DMS114 treated with DMSO at 0.1 percent for 48 hours (cell line): ENCODE data around the gene NRF1.

Source experiments
- DNase-seq: peaks from one replicate; lab custom pipeline; 2025; ENCODE audit not compliant: unreplicated experiment; lab: John Stamatoyannopoulos, UW

NRF1 gene

GRCh38 chr7:129677796-129678195, 66.3 kb downstream of the NRF1 start:
- no peak for DNase-seq

- no peak for DNase-seq
Observed at GRCh38 chr7:129678606-129679005, 67.1 kb downstream of the NRF1 start.

DNA sequence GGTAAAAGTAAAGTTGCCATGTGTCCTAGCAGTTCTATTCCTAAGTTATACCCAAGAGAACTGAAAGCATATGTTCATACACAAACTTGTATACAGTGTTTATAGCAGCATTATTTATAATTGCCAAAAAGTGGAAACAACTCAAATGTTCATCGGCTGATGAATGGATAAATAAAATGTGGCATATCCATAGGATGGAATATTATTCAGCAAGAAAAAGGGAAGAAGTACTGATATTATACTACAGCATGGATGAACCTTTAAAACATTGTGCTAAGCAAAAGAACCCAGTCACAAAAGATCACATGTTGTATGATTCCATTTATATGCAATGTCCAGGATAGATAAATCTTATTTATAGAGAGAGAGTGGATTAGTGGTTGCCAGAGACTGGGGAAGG, 68.9 kb downstream of the NRF1 start:
- no peak for DNase-seq

GRCh38 chr7:129684777-129685176, 73.3 kb downstream of the NRF1 start:
- DNase-seq, result no peak

DNA sequence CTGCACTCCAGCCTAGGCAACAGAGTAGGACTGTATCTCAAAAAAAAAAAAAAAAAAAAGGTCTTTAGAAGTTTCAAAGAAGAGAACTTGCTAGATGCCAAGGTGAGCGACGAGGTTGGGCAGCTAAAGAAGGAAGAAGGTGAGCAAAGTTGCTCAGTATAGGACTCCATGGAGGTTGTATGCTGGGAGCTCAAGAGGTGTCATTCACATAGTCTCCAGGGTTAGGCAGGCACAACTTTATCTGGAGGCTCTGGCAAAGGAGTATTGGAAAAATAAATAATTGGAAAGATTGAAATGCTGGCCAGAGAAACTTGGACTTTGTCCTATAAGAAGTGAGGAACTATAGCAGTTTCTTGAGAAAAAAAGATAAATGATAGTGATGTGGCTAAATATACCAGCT, 74.5 kb downstream of the NRF1 start:
- DNase-seq, result no peak

DNA sequence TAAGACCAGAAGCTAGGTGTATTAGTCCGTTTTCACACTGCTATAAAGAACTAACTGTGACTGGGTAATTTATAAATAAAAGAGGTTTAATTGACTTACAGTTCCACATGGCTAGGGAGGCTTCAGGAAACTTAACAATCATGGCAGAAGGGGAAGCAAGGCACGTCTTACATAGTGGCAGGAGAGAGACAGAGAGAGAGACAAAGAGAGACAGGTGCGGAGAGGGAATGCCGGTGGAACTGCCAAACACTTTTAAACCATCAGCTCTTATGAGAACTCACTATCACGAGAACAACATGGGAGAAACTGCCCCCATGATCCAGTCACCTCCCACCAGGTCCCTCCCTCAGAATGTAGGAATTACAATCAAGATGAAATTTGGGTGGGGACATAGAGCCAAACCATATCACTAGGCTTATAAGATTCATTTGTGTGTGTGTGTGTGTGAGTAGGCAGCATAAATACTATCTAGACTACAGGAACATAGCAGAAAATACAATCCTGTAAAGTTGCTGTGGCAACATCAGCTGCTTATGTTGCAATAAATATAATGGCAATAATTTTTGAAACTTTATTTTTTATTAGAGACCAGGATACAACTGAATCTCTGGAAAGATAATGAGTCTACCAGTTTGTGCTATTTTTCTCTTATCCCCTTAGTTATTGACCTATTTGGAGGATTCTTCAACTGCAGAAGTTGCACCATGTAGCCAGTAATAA, 77.1 kb downstream of the NRF1 start:
- DNase-seq, result no peak

DNA sequence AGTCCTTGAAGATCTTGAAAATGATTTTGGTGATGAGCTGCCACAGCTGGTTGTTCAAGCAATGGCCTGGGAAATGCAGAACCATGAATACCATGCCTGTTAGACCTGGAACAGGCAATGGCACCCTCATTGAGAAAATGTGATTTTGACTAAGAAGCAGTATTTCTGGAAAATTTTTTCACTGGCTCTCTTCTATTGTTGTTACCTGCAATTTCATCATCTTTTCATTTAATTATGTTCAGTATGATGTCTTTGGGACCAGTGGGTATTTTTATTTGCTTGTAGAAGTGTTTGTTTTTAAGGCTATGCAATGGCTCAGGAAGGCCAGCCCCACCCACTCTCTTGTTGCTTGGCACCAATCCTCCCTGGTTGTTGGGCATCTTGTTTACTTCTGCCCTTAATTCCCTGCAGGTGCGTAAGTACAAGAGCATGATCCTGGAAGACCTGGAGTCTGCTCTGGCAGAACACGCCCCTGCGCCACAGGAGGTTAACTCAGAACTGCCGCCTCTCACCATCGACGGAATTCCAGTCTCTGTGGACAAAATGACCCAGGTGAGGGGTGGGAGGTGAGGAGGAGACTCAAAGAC, 78.6 kb downstream of the NRF1 start:
- no peak for DNase-seq

GRCh38 chr7:129690701-129691100, 79.2 kb downstream of the NRF1 start:
- DNase-seq, result no peak

GRCh38 chr7:129698516-129699418, 87.2 kb downstream of the NRF1 start:
- no peak for DNase-seq

DNA sequence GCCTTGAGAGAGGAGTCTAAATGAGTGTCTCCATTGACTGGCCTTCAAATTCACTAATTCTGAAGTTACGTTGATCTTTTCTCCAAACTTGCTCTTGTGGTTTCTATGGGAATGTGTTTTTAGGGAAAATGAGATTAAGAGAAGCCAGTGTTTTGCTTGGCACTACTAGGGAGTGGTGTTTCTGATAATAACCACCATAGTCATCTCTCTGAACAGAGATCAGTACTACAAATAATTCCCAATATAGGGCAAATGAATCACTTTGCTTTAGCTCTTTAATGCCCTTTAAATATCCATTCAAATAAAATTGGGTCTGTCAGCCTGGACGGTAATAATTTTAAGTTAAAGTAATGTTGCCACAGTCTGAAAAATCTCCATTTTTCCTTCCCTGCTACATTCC, 90.8 kb downstream of the NRF1 start:
- DNase-seq, result no peak

DNA sequence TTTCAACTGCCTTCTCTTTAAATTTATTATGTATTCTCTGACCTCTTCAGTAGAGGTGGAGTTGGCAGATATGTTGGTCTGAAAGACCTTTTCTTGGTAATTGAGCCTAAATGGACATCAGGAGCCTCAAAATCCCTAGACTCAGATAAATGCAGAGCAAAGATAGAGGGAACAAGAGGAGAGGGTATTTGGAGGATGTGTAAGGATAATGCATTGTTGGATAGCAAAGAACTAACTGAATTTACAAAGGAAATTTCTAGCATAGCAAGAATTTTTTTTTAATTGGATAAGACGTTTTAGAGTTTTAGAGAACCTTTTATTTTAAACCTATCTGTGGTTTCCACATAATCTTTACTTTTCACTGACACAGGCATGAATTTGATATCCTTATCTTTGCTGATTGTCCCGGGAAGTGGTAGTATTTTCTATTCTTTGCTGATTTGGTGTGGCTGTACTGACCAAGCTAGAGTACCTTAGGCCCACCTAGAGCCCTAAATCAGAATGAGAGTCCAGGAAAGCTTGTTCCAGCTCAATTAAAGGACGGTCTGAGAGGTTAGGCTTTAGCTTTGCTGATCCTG, 91.3 kb downstream of the NRF1 start:
- DNase-seq, result no peak

- DNase-seq, result no peak
Observed at GRCh38 chr7:129703751-129704150, 92.2 kb downstream of the NRF1 start.

- DNase-seq, result no peak
Observed at GRCh38 chr7:129707910-129708499, 96.5 kb downstream of the NRF1 start.

DNA sequence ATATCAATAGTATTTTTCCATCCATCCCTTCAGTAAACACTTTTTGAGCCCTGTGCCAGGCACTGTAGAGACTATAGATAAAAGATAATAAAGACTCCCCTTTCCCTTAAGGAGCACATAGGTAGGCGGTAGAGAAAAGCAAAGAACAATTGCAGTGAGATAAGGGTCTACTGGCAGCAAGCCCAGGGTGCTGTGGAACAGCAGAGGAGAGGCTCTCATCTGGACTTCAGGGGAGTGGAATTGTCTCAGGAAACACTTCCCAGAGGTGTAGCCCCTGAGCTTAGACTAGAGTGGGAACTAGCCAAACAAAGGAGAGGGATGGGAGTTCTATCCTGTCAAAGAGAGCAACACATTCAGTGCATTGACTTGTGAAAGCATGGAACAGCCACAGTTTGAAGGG, 102.0 kb downstream of the NRF1 start:
- no peak for DNase-seq

DNA sequence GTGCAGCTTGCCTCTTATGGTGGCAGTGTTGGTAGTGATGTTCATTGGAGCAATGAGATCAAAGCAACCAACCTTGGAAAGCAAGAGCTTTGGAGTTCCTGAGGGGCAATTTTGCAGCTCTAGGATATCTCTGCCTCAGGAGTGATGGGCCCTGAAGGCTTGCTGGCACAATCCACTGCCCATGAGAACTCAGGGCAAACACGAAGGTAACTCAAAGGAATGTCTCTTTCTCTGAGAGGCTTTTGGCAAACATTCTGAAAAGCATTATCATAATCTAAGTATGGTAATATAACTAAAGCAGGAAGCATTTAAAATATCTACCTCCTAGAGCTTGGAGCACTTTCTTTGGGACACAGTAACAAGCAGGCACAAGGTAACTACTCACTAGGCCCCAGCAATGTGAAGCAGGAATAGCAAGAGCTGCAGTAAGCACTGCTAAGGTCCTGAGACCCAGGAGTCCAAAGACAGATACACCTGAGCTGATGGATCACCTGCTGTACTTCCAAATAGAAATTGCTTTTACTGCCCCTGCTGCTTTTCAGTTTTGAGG, 103.1 kb downstream of the NRF1 start:
- DNase-seq, result no peak

DNA sequence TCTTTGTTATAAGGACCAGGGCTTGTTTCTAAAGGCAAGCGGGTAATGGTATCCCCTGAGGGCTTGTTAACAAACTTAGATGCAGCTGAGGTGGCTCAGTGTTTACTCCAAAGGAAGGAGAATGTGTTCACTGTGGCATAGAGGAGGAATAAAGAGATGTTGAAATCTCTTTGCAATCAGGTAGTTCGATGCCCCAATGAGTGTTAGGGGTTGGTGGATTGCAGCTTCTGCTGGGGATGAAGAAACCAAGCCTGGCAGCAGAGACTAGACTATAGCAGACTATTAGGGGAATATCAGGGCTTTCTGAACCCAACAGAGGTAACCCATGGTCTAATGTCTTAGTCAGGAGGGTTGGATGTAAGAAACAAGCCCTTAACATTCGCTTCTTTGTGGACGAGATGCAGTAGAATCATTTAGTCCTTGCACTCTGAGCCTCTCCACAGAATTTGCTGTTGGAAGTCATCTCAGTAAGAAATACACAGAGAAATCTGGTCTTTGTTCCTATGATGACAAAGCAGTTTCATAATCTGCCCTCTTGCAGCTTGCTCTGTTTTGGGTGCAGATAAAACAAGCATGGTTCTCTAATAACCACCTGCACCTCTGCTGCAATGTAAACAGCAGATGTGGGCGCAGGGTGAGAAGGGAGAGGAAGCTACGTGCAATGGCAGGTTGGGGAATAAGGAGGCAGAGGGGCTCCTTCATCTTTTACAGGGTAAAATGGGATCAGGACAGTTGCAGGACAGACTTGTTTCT, 108.6 kb downstream of the NRF1 start:
- DNase-seq, result no peak

DNA sequence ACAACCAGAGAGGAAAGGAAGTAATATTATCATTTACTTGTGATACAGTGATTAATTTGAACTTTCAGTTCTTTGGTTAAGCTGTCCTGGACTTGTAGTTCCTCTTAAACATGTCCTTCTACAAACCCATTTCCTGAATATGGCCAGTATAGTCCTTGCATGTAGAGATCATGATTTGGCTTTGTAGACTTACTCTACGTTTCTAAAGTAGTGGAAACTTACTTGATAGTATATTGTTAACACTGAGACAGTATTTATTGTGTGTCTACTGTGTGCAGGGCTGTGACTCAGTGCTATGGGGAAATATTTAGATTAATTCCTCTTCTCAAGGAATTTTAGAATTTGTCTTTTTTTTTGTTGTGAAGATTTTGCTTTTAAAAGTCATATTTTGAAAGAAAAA, 109.5 kb downstream of the NRF1 start:
- DNase-seq, result no peak

GRCh38 chr7:129723679-129724078, 112.2 kb downstream of the NRF1 start:
- DNase-seq, result no peak

- DNase-seq, result no peak
Observed at GRCh38 chr7:129724796-129725195, 113.3 kb downstream of the NRF1 start.

DNA sequence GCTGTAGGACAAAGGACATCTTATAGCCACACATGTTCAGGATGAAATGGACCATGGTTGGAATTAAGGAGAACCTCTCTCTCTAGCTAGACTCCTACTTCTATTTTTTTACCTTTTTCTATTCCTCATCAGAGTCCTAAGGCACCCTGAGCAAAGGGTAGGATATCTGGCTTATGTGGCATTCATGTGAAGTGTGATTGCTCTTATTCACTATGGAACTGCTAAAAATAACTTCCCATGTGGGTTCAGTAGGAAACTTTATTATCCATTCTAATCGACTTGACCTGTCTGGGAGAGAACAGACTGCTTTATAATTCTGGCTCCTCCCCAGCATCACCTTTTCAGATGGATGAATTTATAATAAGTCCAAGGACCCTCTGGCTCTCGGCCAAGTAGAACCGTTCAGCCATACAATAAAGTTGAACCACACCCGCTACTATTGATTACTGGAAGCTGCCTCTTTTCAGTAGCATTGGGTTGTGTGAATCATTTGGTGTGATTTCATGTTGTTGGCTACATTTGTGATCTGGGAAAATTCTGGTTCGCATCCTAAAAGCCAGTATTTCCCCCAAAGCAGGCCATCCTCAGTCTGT, 117.5 kb downstream of the NRF1 start:
- no peak for DNase-seq
